CD4-positive, alpha-beta T cell treated with Interleukin-15 for 4 hours (primary cell): ENCODE measurements around the gene NR1H2.

Experiments used
- DNase-seq: peaks from one replicate; pipeline ENCODE4 v3.0.0-alpha.2; 2020; ENCODE audit warnings: low spot score

Gene NR1H2

GRCh38 chr19:50402544-50403301 is 26.5 kb downstream of the NR1H2 start:
- DNase-seq, result no peak

- no peak for DNase-seq
These were observed 30.0 kb downstream of the NR1H2 start for GRCh38 chr19:50406156-50406820.

DNA sequence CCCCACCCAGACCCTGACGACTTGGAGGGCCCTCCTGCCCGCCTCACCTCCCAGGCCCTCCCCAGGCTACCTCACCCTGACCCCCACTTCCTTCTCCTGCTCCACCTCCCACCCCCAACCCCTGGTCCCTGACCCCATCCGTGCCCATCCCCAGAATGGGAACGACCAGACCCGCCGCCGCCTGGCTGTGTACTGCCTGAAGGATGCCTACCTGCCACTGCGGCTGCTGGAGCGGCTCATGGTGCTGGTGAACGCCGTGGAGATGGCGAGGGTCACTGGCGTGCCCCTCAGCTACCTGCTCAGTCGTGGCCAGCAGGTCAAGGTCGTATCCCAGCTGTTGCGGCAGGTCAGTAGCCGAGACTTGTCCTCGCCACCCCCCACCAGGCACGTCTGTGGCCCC is 30.6 kb downstream of the NR1H2 start:
- DNase-seq, result no peak

DNA sequence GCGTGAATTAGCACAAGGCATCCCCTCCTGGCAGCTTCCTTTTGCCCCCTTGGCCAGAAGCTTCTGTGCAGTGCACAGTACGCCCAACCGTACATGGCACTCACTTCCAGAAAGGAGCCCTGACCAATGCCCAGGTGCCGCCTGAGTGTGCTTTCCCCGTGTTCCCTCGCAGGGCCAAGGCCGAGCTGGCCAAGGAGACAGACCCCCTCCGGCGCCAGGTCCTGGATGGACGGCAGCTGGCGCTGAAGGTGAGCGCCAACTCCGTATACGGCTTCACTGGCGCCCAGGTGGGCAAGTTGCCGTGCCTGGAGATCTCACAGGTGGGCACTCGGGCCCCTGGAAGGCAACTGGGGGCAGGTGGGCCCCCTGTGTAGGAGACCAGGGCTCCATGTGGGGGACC is 33.1 kb downstream of the NR1H2 start:
- no peak for DNase-seq

DNA sequence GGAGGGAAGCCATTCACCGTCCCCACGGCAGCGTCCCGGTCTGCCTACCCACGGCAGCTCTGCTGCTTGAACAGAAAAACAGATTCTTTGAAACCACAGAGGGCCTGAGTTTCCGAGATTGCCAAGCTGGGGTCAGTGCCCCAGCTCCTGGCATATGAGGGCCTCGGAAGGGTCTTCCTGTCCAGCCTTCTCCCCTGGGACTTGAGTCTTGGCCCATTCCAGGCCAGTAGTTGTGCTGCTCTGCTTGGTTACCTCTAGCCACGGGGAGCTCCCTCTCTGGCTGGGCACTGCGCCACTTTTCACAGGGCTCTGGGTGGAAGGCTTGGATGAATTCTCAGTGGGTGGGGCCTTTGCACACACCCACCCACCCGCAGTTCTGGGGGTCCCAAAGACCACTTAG is 33.9 kb downstream of the NR1H2 start:
- no peak for DNase-seq

DNA sequence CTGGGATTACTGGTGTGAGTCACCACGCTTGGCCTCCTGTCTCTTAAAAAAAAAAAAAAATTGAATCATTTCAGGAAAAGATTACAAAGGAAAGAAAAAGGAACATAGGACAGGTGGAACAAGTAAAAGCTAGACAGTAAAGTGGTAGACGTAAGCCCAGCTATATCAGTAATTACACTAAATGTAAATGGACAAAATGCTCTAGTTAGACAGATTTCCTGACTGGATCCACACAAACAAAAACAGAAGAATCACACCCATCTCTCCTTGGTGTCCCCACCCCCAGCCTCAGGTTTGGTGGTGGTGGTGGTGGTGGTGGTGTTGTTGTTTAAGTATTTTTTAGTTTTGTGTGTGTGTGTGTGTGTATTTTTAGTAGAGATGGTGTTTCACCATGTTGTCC is 36.2 kb downstream of the NR1H2 start:
- no peak for DNase-seq

DNA sequence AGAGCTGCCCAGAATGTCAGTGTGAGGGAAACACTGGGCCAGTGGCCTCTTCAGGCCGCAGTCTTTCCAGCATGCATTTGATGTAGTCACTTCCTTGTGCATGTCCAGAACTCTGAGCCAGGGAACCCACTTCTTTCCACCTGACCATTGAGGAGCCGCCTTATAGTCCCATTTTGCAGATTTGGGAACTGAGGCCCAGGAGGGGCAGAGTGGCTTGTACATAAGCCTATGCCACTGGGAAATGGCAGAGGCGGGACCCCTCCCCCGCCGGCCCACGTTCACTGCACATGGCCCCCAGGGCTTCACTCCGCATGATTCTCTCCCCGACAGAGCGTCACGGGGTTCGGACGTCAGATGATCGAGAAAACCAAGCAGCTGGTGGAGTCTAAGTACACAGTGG is 36.8 kb downstream of the NR1H2 start:
- DNase-seq, result no peak

DNA sequence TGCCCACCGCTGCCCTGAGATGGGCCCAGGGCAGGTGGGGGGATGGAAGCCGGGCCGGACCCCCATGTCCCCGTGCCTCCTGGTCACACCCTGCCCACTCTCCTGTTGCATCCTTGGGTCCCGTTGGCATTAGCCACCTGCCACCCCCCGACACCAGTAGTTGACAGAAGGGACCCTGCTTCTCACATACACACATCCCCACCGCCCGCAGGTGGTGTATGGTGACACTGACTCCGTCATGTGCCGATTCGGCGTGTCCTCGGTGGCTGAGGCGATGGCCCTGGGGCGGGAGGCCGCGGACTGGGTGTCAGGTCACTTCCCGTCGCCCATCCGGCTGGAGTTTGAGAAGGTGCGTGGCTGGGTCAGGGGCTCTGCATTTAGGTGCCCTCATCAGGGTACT is 37.3 kb downstream of the NR1H2 start:
- DNase-seq, result no peak

- peak; percentile 74 for DNase-seq
These were observed 38.8 kb downstream of the NR1H2 start for GRCh38 chr19:50414864-50415660.

DNA sequence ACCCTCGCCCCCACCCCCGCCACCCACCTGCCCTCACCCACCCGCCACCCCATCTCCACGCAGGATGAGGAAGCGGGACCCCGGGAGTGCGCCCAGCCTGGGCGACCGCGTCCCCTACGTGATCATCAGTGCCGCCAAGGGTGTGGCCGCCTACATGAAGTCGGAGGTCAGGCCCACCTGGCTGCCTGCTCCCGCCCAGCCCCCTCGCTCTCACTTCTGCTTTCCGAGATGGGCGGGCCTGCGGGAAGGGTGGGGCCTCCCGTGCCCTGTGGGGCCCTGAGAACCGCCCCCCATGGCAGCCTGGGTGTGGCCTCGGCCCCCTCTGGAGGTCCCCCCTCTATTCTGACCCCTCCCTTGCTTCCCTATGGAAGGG is 39.4 kb downstream of the NR1H2 start:
- DNase-seq, result no peak

DNA sequence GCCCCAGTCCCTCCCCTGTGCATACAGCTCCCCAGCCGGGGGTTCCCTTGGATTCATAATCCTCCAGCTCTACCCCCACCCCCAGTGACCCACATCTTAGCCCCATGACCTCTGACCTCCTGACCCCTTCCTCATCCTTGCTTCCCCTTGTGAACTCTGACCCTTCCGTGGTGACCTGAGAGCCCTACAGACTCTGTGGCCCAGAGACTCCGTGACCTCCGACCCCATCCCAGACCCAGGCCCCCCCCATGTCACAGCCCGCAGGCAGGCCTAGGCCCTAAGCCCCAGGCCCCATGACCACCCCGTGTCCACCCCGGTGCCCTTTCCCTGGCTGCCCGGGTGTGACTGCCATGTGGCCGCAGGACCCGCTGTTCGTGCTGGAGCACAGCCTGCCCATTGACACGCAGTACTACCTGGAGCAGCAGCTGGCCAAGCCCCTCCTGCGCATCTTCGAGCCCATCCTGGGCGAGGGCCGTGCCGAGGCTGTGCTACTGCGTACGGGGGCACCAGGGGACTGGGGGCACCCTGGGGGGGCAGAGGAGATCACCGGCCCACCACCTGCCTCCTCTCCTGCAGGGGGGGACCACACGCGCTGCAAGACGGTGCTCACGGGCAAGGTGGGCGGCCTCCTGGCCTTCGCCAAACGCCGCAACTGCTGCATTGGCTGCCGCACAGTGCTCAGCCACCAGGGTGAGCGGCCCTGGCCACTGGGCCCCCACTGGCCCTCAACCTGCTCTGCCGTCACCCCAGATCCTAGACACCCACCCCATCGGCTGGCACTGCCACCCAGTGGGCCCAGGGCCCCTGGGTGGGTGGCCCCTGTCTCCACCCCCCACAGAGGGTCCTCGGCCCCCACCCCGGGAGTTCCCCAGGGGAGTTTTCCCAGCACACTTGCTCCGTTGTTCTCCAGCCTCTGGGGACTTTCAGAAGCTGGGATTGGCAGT is 40.0 kb downstream of the NR1H2 start:
- no peak for DNase-seq

- DNase-seq, result no peak
These were observed 41.1 kb downstream of the NR1H2 start for GRCh38 chr19:50417111-50418081.

DNA sequence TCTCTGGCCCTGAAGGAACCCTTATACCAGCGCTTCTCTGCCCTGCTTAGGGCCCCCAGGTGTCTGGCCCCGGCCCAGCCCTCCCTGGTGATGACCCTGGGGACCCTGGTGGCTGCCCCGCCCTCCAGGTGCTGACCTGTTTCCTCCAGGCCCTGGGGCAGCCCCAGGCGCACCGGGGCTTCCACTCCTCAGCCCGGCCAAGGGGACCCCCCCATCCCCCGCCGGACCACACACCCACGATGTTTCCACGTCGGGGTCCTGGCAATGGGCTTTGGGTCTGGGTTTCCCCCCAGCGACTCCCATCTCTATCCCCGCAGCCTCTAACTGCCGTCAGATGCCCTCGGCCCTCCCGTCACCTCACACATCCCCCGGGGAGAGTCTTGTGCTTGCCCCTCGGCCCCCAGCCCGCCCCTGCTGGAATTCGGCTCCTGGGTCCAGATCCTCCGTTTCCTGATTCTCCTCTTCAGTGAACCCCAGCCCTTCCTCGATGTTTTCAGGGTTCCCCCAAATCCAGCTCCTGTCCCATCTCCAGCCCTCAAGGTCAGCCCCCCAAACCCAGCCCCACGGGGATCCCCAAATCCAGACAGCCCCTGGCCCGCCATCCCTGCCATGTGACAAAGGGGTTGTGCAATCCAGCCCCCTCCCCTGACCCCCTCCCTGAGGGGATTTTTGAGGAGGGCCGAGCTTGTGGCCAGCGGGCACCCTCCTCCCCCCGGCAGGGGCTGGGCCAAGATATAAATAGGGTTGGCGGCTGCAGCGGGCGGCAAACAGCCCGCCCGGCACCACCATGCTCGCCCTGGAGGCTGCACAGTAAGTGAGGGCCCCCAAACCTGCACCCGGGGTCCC is 42.1 kb downstream of the NR1H2 start, which contains the start of gene SPIB:
TSS of gene SPIB (plus strand) at position 763 of the 846 bp plus-strand sequence. CDS start at position 788, 25 bp downstream.
- no peak for DNase-seq

DNA sequence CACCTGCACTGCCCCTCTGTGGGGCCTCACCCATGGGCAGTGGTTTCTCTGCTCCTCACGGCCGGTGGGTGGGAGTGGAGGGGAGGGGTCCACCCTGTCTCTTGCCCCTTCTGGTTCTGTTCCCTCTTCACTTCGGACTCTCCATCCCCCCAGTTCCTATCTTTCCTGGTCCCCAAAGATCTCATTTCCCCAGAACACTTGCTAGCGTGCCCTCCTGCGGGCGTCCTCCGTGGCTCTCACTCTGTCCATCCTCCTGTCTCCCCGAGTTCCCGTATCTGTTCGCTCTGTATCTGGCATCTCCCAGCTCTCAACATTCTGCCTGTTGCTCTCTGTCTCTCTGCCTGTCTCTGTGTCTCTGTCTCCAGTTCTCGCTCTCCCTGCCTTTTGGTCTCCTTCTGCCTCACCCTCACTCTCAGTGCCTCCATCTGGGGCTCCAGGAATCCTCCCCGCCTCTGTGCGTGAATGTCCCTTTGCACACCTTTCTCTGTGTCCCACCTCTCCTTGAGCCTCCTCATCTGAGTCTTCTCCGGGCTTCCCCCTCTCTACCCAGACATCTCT is 42.8 kb downstream of the NR1H2 start:
- DNase-seq, result no peak

DNA sequence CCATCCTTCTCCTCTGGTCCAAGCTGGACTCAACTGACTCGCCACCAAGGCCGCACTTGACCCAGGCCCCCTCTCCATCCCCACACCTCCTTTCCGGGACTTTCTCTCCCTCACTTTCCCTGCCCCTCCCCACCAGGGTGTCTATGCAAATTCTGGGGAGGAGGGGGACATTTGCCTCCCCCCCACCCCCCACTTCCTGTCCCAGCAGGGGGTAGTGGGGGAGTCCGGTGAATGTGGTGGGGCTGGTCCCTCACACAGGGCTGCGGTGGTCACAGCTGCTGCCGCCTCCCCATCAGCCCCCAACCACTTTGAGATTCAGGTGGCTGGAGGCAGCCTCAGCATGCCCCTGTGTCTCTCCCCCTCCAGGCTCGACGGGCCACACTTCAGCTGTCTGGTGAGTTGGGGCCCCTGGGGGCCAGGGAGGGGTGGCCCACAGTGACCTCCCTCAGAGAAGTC is 43.4 kb downstream of the NR1H2 start:
- no peak for DNase-seq

DNA sequence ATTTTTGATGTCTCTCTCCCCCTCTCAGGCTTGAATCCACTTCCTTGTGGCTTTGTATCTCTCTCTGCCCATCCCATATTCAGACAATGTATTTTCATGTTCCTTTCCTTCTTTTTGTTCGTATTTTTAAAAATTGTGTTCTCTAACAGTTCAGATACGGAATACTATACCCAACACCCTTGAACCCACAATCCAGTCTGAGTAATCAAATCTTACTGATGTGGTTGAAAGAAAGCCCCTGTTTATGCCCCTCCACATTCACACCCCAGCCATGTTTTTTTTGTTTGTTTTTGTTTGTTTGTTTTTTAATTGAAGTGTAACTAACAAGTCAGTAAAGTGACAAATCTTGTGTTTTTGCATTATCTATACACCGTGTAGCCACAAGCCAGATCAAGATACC is 43.9 kb downstream of the NR1H2 start:
- DNase-seq, result no peak

DNA sequence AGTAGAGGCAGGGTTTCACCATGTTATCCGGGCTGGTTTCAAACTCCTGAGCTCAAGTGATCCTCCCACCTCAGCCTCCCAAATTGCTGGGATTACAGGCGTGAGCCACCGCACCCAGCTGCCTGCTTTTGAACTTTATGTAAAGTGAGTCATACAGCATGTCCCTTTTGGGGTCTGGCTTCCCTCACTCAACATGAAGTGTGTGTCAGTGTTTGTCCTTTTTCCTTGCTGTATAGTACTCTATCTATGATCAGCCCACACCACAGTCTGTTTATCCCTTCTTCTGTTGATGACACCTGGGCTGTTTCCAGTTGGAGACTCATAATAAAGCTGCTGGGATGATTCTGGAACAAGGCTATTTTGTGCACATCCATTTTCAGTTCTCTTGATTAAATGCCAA is 44.6 kb downstream of the NR1H2 start:
- no peak for DNase-seq

GRCh38 chr19:50422397-50423278 is 46.4 kb downstream of the NR1H2 start:
- DNase-seq, result no peak
